ENCODE data around the gene ZFY. TPM values are rescaled to one million over a fixed set of nuclear protein-coding genes. Genes with fewer than 3 reads are reported as not detected.

The ZFY gene
- total and polyA plus RNA-seq, 2 of the 13 experiments (the other 11 are each of a cell fraction or from before 2014, with no cell fraction given), result 3.3 to 17.1 TPM

DNA sequence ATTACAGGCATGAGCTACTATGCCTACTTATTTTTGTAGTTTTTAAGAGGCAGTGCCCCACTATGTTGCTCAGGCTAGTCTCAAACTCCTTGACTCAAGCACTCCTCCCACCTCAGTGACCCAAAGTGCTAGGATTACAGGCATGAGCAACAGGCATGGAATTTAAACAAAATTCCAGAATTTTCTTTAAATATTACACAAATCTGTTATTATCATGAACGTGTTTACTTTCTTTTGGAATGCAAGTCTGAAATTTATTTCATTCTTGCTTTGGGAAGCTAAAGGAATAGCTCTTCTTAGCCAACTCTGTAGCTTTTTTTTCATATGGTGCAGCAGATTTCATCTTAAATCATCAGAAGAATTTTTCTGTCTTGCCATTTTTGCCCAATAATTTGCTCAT is 27.8 kb upstream of the ZFY start:
- H3K4me2 ChIP-seq (ENCODE audit: low read depth, low read length), result no peak overlapping the region
- no peak for ATAC-seq
- H3K9me3 ChIP-seq (ENCODE audit: low read length), result no peaks in the 10 kb centered on the region
- H4K20me1 ChIP-seq (ENCODE audit: insufficient read depth, low read length), result no peaks in the 10 kb centered on the region
- intact Hi-C loops (cut with micrococcal nuclease; ENCODE audit: unreplicated experiment) (no loop called here), in situ Hi-C loops (cut with HindIII; ENCODE audit: extremely low pct_ligation_motif_present, low pct_unique_long_range_greater_than_20kb) (no loop called here)
- no peak for DNase-seq (ENCODE audit: low spot score)
- no peak overlapping the region for H3K27ac ChIP-seq (ENCODE audit: extremely low read length, insufficient read depth, low read length)
- H3K9ac ChIP-seq (ENCODE audit: insufficient read depth, low read depth, low read length), result no peak overlapping the region
- H3K27me3 ChIP-seq (ENCODE audit: control insufficient read depth in 1 of 2, insufficient read depth in 2 of 2, low read length in 2 of 2), result no peaks in the 10 kb centered on the region
- H3K36me3 ChIP-seq (replicated peaks in 1 of 2; ENCODE audit: control insufficient read depth in 1 of 2, insufficient read depth in 2 of 2, low read length in 2 of 2), result no peaks in the 10 kb centered on the region
- WGBS (ENCODE audit: low lambda C conversion rate), result 18% methylated on average over 1 of the region's 1 CpG
- CTCF ChIA-PET (ENCODE audit: low intra/inter-chr PET ratio, low total read pairs), result no interaction called here
- no TSS peak for BruUV-seq (replicated peaks)
- peaks cover 12% of the 10 kb centered on the region; the same call in 1 of the 2 replicates for H3K4me1 ChIP-seq (ENCODE audit: insufficient read depth, low read length)
- POLR2A ChIA-PET, result no interaction called here
- no peak for FAIRE-seq
- H3K79me2 ChIP-seq (ENCODE audit: insufficient read depth, low read length), result no peaks in the 10 kb centered on the region
- no peak overlapping the region for H3K4me3 ChIP-seq (replicated peaks in 1 of 3; ENCODE audit: insufficient read depth in 1 of 3, low read depth in 2 of 3, low read length in 3 of 3)
- no peak overlapping the region for H2AFZ ChIP-seq (ENCODE audit: low read length)
- TF ChIP-seq ZNF446 (CRISPR knock-in tag; IDR thresholded peaks at IDR 0.05) (no peak), ZNF256 (CRISPR knock-in tag; conservative IDR thresholded peaks at IDR 0.05) (no peak), ZSCAN12 (CRISPR knock-in tag; IDR thresholded peaks at IDR 0.05) (no peak), POLR2G (IDR thresholded peaks at IDR 0.05; ENCODE audit: low read depth, low read length) (no peak), FOXM1 (CRISPR knock-in tag; IDR thresholded peaks at IDR 0.05) (no peak), MED1 (CRISPR knock-in tag; IDR thresholded peaks at IDR 0.05) (no peak), ZNF18 (CRISPR knock-in tag; IDR thresholded peaks at IDR 0.05; ENCODE audit: insufficient replicate concordance) (no peak), REPIN1 (CRISPR knock-in tag; IDR thresholded peaks at IDR 0.05; ENCODE audit: borderline replicate concordance, low read depth) (no peak), RCOR2 (CRISPR knock-in tag; IDR thresholded peaks at IDR 0.05) (no peak), NCOR1 (IDR thresholded peaks at IDR 0.05; ENCODE audit: borderline replicate concordance, low read length) (no peak)
- TF ChIP-seq, protein P1, sequence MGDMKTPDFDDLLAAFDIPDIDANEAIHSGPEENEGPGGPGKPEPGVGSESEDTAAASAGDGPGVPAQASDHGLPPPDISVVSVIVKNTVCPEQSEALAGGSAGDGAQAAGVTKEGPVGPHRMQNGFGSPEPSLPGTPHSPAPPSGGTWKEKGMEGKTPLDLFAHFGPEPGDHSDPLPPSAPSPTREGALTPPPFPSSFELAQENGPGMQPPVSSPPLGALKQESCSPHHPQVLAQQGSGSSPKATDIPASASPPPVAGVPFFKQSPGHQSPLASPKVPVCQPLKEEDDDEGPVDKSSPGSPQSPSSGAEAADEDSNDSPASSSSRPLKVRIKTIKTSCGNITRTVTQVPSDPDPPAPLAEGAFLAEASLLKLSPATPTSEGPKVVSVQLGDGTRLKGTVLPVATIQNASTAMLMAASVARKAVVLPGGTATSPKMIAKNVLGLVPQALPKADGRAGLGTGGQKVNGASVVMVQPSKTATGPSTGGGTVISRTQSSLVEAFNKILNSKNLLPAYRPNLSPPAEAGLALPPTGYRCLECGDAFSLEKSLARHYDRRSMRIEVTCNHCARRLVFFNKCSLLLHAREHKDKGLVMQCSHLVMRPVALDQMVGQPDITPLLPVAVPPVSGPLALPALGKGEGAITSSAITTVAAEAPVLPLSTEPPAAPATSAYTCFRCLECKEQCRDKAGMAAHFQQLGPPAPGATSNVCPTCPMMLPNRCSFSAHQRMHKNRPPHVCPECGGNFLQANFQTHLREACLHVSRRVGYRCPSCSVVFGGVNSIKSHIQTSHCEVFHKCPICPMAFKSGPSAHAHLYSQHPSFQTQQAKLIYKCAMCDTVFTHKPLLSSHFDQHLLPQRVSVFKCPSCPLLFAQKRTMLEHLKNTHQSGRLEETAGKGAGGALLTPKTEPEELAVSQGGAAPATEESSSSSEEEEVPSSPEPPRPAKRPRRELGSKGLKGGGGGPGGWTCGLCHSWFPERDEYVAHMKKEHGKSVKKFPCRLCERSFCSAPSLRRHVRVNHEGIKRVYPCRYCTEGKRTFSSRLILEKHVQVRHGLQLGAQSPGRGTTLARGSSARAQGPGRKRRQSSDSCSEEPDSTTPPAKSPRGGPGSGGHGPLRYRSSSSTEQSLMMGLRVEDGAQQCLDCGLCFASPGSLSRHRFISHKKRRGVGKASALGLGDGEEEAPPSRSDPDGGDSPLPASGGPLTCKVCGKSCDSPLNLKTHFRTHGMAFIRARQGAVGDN (CRISPR knock-in tag; IDR thresholded peaks at IDR 0.05), result no peak
- TF ChIP-seq, protein P2, sequence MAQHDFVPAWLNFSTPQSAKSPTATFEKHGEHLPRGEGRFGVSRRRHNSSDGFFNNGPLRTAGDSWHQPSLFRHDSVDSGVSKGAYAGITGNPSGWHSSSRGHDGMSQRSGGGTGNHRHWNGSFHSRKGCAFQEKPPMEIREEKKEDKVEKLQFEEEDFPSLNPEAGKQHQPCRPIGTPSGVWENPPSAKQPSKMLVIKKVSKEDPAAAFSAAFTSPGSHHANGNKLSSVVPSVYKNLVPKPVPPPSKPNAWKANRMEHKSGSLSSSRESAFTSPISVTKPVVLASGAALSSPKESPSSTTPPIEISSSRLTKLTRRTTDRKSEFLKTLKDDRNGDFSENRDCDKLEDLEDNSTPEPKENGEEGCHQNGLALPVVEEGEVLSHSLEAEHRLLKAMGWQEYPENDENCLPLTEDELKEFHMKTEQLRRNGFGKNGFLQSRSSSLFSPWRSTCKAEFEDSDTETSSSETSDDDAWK (CRISPR knock-in tag; IDR thresholded peaks at IDR 0.05), result no peak
- TF ChIP-seq, protein P3, sequence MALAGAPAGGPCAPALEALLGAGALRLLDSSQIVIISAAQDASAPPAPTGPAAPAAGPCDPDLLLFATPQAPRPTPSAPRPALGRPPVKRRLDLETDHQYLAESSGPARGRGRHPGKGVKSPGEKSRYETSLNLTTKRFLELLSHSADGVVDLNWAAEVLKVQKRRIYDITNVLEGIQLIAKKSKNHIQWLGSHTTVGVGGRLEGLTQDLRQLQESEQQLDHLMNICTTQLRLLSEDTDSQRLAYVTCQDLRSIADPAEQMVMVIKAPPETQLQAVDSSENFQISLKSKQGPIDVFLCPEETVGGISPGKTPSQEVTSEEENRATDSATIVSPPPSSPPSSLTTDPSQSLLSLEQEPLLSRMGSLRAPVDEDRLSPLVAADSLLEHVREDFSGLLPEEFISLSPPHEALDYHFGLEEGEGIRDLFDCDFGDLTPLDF (CRISPR knock-in tag; IDR thresholded peaks at IDR 0.05), result no peak

Data from HepG2 (cell line).